Activated B cell treated with CpG ODN at 0.5 μM for 24 hours (primary cell): ENCODE data around the gene ICE1. TPM values are rescaled to one million over a fixed set of nuclear protein-coding genes. Genes with fewer than 3 reads are reported as not detected.
"Not testable (repeated sequence)": the region's sequence is repeated elsewhere in the genome, so short reads cannot be mapped to it uniquely, and the experiment has no call there.

ENCODE experiments used
- ATAC-seq: fragments of 200-7000 bp; cut with Tn5 transposase; one replicate; pipeline ENCODE4 v1.10.0; 2021; ENCODE audit warnings: low read depth, mild to moderate bottlenecking, moderate library complexity
- CTCF ChIA-PET: fragments of 350-600 bp; sonication (Branson Sonifier 250); formaldehyde crosslinking; loops from one replicate; lab custom pipeline; 2021; ENCODE audit warnings: antibody characterized with exemption; lab: Charles Lee
- POLR2A ChIA-PET: fragments of 350-600 bp; sonication (Branson Sonifier 250); formaldehyde crosslinking; loops from one replicate; lab custom pipeline; 2021; ENCODE audit warnings: antibody characterized with exemption; lab: Charles Lee
- DNase-seq: peaks from one replicate; pipeline ENCODE4 v3.0.0; 2022
- H3K27ac Mint-ChIP-seq: one replicate; pipeline ENCODE4 v1.8.0; 2020; ENCODE audit warnings: mixed read lengths
- H3K27me3 Mint-ChIP-seq: one replicate; pipeline ENCODE4 v1.8.0; 2021; ENCODE audit warnings: mixed read lengths
- H3K36me3 Mint-ChIP-seq: one replicate; pipeline ENCODE4 v1.8.0; 2021; ENCODE audit warnings: low read depth, mixed read lengths
- H3K4me1 Mint-ChIP-seq: one replicate; pipeline ENCODE4 v1.8.0; 2021; ENCODE audit warnings: mixed read lengths
- H3K4me3 Mint-ChIP-seq: one replicate; pipeline ENCODE4 v1.8.0; 2020; ENCODE audit warnings: mild to moderate bottlenecking, mixed read lengths
- H3K9me3 Mint-ChIP-seq: one replicate; pipeline ENCODE4 v1.8.0; 2020; ENCODE audit warnings: mixed read lengths
- intact Hi-C: fragments of 100-400 bp; cut with micrococcal nuclease; formaldehyde crosslinking; loops from one replicate; pipeline ENCODE4 v1.15.1; 2024
- total RNA-seq: library from RNA; stranded (reverse); gene quantifications from 2 replicates; pipeline ENCODE4 v1.2.3, GENCODE V29; 2022
- TF ChIP-seq, protein P1 (sequence below): fragments of 200-600 bp; IDR thresholded peaks from one replicate; pipeline ENCODE4 v1.8.0; 2022; ENCODE audit warnings: antibody characterized with exemption, mild to moderate bottlenecking

Gene ICE1
- total RNA-seq, 1 donor from 2014 or later: 36.8 TPM

GRCh38 chr5:5385331-5385662 is 37.2 kb upstream of the ICE1 start:
- ATAC-seq (no peak), DNase-seq (no peak)
- no peaks in the 10 kb centered on the region for H3K9me3 Mint-ChIP-seq
- no peaks in the 10 kb centered on the region for H3K36me3 Mint-ChIP-seq
- TF ChIP-seq, protein P1, sequence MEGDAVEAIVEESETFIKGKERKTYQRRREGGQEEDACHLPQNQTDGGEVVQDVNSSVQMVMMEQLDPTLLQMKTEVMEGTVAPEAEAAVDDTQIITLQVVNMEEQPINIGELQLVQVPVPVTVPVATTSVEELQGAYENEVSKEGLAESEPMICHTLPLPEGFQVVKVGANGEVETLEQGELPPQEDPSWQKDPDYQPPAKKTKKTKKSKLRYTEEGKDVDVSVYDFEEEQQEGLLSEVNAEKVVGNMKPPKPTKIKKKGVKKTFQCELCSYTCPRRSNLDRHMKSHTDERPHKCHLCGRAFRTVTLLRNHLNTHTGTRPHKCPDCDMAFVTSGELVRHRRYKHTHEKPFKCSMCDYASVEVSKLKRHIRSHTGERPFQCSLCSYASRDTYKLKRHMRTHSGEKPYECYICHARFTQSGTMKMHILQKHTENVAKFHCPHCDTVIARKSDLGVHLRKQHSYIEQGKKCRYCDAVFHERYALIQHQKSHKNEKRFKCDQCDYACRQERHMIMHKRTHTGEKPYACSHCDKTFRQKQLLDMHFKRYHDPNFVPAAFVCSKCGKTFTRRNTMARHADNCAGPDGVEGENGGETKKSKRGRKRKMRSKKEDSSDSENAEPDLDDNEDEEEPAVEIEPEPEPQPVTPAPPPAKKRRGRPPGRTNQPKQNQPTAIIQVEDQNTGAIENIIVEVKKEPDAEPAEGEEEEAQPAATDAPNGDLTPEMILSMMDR: no peak
- H3K4me1 Mint-ChIP-seq: no peaks in the 10 kb centered on the region
- CTCF ChIA-PET: no interaction called here
- POLR2A ChIA-PET: no interaction called here
- no peak overlapping the region for H3K27ac Mint-ChIP-seq
- H3K4me3 Mint-ChIP-seq: no peak overlapping the region
- intact Hi-C loops: no loop called here
- no peaks in the 10 kb centered on the region for H3K27me3 Mint-ChIP-seq

DNA sequence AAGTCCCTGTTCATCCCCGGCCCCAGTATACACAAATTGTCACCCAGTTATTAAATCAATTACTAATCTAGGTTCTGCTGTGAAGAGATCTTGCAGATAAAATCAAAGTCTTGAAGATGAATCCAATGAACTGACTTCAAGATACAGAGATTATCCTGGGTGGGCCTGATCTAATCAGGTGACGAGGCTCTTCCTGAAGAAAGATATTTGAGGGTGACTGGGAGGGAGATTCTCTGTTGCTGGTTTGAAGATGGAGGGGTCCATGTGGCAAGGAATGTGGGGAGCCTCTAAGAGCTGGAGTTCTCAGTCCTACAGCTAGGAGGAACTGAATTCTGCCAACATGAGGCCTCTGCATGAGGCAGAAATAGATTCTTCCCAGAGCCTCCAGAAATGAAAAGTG is 36.1 kb upstream of the ICE1 start:
- ChIA-PET CTCF (no interaction called here), POLR2A (no interaction called here)
- no peak overlapping the region for H3K4me3 Mint-ChIP-seq
- peaks cover 4% of the 10 kb centered on the region for H3K36me3 Mint-ChIP-seq
- no peaks in the 10 kb centered on the region for H3K4me1 Mint-ChIP-seq
- no peak for DNase-seq
- ATAC-seq: no peak
- TF ChIP-seq, protein P1: no peak
- H3K27me3 Mint-ChIP-seq: no peaks in the 10 kb centered on the region
- intact Hi-C loops: no loop called here
- H3K9me3 Mint-ChIP-seq: no peaks in the 10 kb centered on the region
- no peak overlapping the region for H3K27ac Mint-ChIP-seq

- no peaks in the 10 kb centered on the region for H3K27me3 Mint-ChIP-seq
- POLR2A ChIA-PET: no interaction called here
- TF ChIP-seq, protein P1: no peak
Measured at GRCh38 chr5:5387192-5387591, 35.3 kb upstream of the ICE1 start.

DNA sequence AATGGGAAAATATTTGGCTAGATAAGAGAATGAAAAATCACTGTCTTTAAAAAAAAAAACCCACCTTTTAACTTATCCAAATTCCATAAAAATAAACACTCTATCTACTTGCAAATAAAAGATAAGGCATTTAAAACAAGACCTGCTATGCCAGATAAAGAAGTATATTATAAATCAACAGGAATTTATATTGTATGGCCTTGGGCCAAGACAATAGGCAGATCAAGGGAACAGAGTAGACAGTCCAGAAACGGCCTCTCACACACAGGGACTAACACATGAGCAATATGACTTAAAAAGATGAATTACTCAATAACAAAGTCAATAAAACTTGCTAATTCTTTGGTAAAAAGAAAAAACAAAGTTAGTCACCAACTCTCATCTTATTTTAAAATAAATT is 34.7 kb upstream of the ICE1 start:
- ChIA-PET CTCF (no interaction called here), POLR2A (no interaction called here)
- Mint-ChIP-seq H3K27me3 (no peaks in the 10 kb centered on the region), H3K9me3 (peaks cover 3% of the 10 kb centered on the region), H3K4me1 (no peaks in the 10 kb centered on the region), H3K36me3 (peaks cover 4% of the 10 kb centered on the region), H3K27ac (no peak overlapping the region), H3K4me3 (no peak overlapping the region)
- TF ChIP-seq, protein P1: no peak
- no peak for DNase-seq
- no peak for ATAC-seq
- intact Hi-C loops: no loop called here

More at GRCh38 chr5:5387192-5387591, 35.3 kb upstream of the ICE1 start:
- ATAC-seq (no peak), DNase-seq (no peak)
- Mint-ChIP-seq H3K4me3 (no peak overlapping the region), H3K9me3 (no peaks in the 10 kb centered on the region), H3K27ac (no peak overlapping the region), H3K36me3 (peaks cover 4% of the 10 kb centered on the region), H3K4me1 (no peaks in the 10 kb centered on the region)
- CTCF ChIA-PET: no interaction called here
- intact Hi-C loops: no loop called here

DNA sequence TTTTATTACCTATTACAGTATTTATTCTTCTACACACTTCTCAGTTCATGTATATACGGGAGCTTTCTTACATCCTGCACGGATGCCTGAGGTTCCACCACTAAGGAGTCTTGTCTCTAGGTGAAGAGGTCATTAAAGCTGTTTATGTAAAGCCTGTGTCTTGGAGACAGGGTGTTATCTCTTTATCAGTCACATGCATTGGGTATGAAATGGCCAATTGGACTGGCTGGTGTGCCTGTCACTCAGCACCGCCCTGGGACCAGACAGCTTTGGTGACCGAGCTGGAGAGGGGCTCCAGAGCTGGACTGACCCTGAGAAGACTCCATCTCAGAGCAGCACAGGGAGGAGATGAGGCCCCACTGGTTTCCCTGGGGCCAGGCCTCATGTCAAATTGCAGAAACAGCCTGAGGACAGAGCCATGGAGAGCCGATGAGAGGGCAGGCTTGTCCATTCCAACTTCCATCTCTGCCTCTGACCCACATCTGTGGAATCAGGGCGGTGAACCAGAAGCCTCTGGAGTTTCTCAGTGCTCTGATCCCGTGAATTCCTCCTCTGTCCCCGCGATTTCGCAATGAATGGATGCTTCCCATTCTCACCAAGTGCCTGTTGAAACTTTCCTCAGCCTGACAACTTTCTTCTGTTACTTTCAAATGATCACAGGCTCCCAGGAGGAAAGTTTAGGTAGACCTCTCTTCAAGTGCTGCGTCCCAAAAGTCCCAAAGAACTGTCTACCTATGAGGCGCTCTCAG is 32.2 kb upstream of the ICE1 start:
- DNase-seq, H3K4me3 Mint-ChIP-seq, H3K36me3 Mint-ChIP-seq, POLR2A ChIA-PET, H3K27ac Mint-ChIP-seq, H3K27me3 Mint-ChIP-seq, ATAC-seq, H3K4me1 Mint-ChIP-seq, H3K9me3 Mint-ChIP-seq, CTCF ChIA-PET, intact Hi-C loops: not testable (repeated sequence)

DNA sequence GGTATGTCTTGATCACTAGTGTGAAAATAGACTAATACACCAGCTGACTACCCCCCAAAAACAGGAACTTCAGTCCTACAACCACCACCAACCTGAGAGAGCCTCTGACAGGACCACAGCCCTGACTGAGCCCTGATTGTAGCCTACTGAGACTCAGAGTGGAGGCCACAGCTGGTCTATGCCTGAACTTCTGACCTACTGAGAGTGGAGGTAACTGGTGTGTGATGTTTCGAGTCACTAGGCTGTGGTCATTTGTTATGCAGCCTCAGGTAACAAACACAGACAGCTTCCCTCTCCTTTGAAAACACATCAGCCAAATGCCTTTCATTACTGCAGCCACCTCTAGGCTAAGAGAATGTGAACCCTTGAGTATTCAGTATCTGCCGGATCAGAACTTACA is 30.0 kb upstream of the ICE1 start:
- H3K27ac Mint-ChIP-seq, H3K36me3 Mint-ChIP-seq, intact Hi-C loops, H3K4me1 Mint-ChIP-seq, DNase-seq, ATAC-seq, POLR2A ChIA-PET, H3K9me3 Mint-ChIP-seq, CTCF ChIA-PET, H3K4me3 Mint-ChIP-seq, H3K27me3 Mint-ChIP-seq: not testable (repeated sequence)

GRCh38 chr5:5394384-5394986 is 28.0 kb upstream of the ICE1 start:
- CTCF ChIA-PET, ATAC-seq: not testable (repeated sequence)

GRCh38 chr5:5395093-5395492 is 27.4 kb upstream of the ICE1 start:
- CTCF ChIA-PET, DNase-seq, POLR2A ChIA-PET, ATAC-seq, intact Hi-C loops, H3K27me3 Mint-ChIP-seq, H3K27ac Mint-ChIP-seq, H3K36me3 Mint-ChIP-seq, H3K4me3 Mint-ChIP-seq, H3K4me1 Mint-ChIP-seq: not testable (repeated sequence)
- peaks cover 13% of the 10 kb centered on the region for H3K9me3 Mint-ChIP-seq

More at GRCh38 chr5:5394384-5394986, 28.0 kb upstream of the ICE1 start:
- H3K9me3 Mint-ChIP-seq, DNase-seq, H3K4me3 Mint-ChIP-seq, H3K4me1 Mint-ChIP-seq, intact Hi-C loops, H3K36me3 Mint-ChIP-seq, H3K27me3 Mint-ChIP-seq, H3K27ac Mint-ChIP-seq, POLR2A ChIA-PET: not testable (repeated sequence)
